ENCODE results near the gene RPS26. TPM values are rescaled to one million over a fixed set of nuclear protein-coding genes. Genes with fewer than 3 reads are reported as not detected.
A peak's percentile ranks its signal among the peaks of the same experiment; 100 is the strongest.

Gene RPS26
- total RNA-seq, 6 experiments from 2014 or later = 40.7 to 151 (median 52.1) TPM

DNA sequence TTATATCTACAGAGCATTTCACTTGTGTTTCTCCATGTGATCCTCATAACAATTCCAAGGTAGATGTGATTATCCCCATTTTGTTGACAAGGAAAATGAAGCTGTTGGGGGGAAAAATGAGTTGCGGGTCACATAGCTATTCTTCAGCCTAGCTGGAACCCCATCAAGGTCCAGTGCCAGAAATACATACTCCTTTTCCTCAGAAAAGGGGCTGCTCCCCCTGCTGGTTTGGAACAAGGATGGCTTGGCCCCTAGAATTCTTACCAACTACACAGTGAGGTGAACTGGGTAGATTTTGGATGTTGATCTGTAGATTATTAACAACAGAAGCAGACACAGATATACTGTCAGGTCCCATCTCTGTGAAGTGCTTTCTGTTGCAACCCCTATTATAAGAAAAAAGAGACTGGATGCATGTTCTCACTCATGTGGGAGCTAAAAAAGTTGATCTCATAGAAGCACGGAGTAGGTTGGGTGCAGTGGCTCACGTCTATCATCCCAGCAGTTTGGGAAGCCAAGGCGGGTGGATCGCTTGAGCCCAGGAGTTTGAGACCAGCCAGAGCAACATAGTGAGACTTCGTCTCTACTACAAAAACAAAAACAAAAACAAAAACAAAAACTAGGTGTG is 11.9 kb upstream of the RPS26 start:
- peaks cover 17% of the 10 kb centered on the region for H3K4me1 Mint-ChIP-seq (ENCODE audit: low read depth)
- no peak overlapping the region for H3K4me3 Mint-ChIP-seq
- DNase-seq = peak; percentile 63
- no peaks in the 10 kb centered on the region for H3K9me3 Mint-ChIP-seq
- peak overlapping the region; percentile 86 for H3K27ac Mint-ChIP-seq
- TF ChIP-seq, protein P1, sequence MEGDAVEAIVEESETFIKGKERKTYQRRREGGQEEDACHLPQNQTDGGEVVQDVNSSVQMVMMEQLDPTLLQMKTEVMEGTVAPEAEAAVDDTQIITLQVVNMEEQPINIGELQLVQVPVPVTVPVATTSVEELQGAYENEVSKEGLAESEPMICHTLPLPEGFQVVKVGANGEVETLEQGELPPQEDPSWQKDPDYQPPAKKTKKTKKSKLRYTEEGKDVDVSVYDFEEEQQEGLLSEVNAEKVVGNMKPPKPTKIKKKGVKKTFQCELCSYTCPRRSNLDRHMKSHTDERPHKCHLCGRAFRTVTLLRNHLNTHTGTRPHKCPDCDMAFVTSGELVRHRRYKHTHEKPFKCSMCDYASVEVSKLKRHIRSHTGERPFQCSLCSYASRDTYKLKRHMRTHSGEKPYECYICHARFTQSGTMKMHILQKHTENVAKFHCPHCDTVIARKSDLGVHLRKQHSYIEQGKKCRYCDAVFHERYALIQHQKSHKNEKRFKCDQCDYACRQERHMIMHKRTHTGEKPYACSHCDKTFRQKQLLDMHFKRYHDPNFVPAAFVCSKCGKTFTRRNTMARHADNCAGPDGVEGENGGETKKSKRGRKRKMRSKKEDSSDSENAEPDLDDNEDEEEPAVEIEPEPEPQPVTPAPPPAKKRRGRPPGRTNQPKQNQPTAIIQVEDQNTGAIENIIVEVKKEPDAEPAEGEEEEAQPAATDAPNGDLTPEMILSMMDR (IDR thresholded peaks at IDR 0.05) = peak; percentile 87
- no peaks in the 10 kb centered on the region; the same call in 1 of the 2 replicates for H3K27me3 Mint-ChIP-seq (ENCODE audit: insufficient read depth)
- H3K36me3 Mint-ChIP-seq (ENCODE audit: low read depth) = 0 out of 2 replicates have a peak, but pooled peaks cover 7% of the 10 kb centered on the region

DNA sequence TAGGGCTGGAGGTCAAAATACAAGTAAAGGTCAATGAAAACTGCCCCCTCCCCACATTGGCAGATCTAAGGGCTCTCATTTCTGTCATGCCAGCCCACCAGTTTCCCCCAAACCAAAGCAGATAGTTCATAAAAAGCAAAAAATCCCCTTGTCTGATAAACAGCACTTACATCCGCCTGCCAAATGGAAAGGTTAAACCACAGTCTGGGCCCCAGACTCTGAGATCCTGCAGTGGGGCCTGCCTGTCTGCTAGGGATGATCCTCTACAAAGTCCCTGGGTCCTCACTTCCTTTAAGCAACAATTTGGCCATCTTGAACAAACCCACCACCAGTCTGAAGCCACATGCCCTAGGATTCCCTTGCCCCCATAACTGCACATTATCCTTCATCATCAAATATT is 9.7 kb upstream of the RPS26 start:
- Mint-ChIP-seq H3K4me1 (ENCODE audit: low read depth) (peaks cover 17% of the 10 kb centered on the region), H3K27ac (no peak overlapping the region), H3K36me3 (ENCODE audit: low read depth) (0 out of 2 replicates have a peak, but pooled peaks cover 7% of the 10 kb centered on the region), H3K9me3 (no peaks in the 10 kb centered on the region), H3K27me3 (ENCODE audit: insufficient read depth) (no peaks in the 10 kb centered on the region; the same call in 1 of the 2 replicates), H3K4me3 (no peak overlapping the region)
- TF ChIP-seq, protein P1 (IDR thresholded peaks at IDR 0.05) = no peak
- no peak for DNase-seq

DNA sequence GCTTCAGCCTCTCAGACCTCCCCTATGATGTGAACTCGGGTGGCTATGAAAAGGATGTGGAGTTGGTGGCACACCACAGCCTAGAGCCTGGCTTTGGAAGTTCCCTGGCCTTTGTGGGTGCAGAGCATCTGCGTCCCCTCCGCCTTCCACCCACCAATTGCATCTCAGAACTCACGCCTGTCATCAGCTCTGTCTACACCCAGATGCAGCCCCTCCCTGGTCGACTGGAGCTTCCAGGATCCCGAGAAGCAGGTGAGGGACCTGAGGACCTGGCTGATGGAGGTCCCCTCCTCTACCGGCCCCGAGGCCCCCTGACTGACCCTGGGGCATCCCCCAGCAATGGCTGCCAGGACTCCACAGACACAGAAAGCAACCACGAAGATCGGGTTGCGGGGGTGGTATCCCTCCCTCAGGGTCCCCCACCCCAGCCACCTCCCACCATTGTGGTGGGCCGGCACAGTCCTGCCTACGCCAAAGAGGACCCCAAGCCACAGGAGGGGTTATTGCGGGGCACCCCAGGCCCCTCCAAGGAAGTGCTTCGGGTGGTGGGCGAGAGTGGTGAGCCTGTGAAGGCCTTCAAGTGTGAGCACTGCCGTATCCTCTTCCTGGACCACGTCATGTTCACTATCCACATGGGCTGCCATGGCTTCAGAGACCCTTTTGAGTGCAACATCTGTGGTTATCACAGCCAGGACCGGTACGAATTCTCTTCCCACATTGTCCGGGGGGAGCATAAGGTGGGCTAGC is 7.0 kb upstream of the RPS26 start:
- Mint-ChIP-seq H3K36me3 (ENCODE audit: low read depth) (0 out of 2 replicates have a peak, but pooled peaks cover 6% of the 10 kb centered on the region), H3K9me3 (no peaks in the 10 kb centered on the region), H3K4me1 (ENCODE audit: low read depth) (peaks cover 3% of the 10 kb centered on the region), H3K27ac (no peak overlapping the region), H3K27me3 (ENCODE audit: insufficient read depth) (no peaks in the 10 kb centered on the region; the same call in 1 of the 2 replicates), H3K4me3 (no peak overlapping the region)
- DNase-seq = no peak
- TF ChIP-seq, protein P1 (IDR thresholded peaks at IDR 0.05) = no peak

DNA sequence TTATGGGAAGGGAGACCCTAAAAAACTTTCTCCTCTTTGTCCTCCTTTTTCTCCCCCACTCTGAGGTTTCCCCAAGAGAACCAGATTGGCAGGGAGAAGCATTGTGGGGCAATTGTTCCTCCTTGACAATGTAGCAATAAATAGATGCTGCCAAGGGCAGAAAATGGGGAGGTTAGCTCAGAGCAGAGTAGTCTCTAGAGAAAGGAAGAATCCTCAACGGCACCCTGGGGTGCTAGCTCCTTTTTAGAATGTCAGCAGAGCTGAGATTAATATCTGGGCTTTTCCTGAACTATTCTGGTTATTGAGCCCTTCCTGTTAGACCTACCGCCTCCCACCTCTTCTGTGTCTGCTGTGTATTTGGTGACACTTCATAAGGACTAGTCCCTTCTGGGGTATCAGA is 4.6 kb upstream of the RPS26 start:
- no peak overlapping the region for H3K27ac Mint-ChIP-seq
- peaks cover 5% of the 10 kb centered on the region for H3K9me3 Mint-ChIP-seq
- no peak overlapping the region for H3K4me3 Mint-ChIP-seq
- H3K27me3 Mint-ChIP-seq (ENCODE audit: insufficient read depth) = peaks cover 4% of the 10 kb centered on the region
- TF ChIP-seq, protein P1 (IDR thresholded peaks at IDR 0.05) = no peak
- H3K36me3 Mint-ChIP-seq (ENCODE audit: low read depth) = peaks cover 8% of the 10 kb centered on the region
- peaks cover 11% of the 10 kb centered on the region for H3K4me1 Mint-ChIP-seq (ENCODE audit: low read depth)
- no peak for DNase-seq

DNA sequence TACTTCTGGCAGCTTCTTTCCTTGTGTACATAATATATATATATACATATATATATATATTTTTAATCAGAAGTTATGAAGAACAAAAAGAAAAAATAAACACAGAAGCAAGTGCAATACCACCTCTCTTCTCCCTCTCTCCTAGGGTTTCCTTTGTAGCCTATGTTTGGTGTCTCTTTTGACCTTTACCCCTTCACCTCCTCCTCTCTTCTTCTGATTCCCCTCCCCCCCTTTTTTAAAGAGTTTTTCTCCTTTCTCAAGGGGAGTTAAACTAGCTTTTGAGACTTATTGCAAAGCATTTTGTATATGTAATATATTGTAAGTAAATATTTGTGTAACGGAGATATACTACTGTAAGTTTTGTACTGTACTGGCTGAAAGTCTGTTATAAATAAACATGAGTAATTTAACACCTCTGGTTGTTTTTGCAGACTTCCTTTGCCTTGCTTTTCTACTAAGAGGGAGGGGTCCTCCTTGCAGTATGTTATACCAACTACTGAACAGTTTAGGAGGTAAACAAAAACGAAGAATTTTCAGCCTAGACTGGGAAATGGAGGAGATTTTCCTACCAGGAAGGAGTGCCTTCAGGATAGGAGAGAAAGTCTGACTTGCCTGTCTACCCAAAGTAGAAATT is 3.6 kb upstream of the RPS26 start:
- Mint-ChIP-seq H3K36me3 (ENCODE audit: low read depth) (peaks cover 16% of the 10 kb centered on the region), H3K4me1 (ENCODE audit: low read depth) (peaks cover 18% of the 10 kb centered on the region), H3K4me3 (no peak overlapping the region), H3K9me3 (peaks cover 10% of the 10 kb centered on the region), H3K27me3 (ENCODE audit: insufficient read depth) (peaks cover 5% of the 10 kb centered on the region), H3K27ac (no peak overlapping the region)
- TF ChIP-seq, protein P1 (IDR thresholded peaks at IDR 0.05) = no peak
- DNase-seq = no peak
